ENCODE data around the gene ACOX3.

ACOX3 gene

DNA sequence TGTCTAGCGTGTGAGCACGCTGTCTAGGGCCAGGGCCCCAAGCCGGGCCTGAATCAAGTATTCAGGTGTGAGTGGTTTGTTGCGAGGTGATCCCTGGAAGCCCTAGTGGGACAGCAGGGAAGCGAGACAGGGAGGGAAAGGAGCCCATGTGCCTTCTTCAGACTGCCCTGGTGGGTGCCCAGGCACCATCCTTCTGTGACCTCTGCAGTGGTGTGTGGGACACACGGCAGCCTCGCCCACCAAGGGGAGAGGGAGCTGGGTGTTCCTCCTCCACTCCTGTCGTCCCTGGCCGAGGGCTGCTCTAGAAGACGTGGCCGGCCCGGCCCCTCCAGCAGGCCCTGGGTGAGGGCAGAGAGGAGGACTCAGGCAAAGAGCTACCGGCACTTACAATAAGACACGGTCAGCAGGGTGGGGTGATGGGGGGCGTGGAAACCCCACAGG, 123.6 kb downstream of the ACOX3 start:
- Histone ChIP-seq H3K4me1 (ENCODE audit: insufficient read depth, low read length) (peaks cover 32% of the 10 kb centered on the region), H3K27me3 (ENCODE audit: control insufficient read depth in 1 of 2, insufficient read depth in 2 of 2, low read length in 2 of 2) (no peaks in the 10 kb centered on the region)

More for the DNA sequence above, 123.6 kb downstream of the ACOX3 start:
- Histone ChIP-seq H3K9me3 (ENCODE audit: low read length) (no peaks in the 10 kb centered on the region), H3K36me3 (ENCODE audit: insufficient read depth, low read length) (no peaks in the 10 kb centered on the region), H3K9ac (ENCODE audit: low read length) (no peak overlapping the region), H3K4me3 (ENCODE audit: low read depth in 1 of 2, low read length in 2 of 2) (no peak overlapping the region), H3K27ac (ENCODE audit: low read depth, low read length) (no peak overlapping the region)
